ENCODE results near the gene MADD.

The MADD gene

GRCh38 chr11:47338396-47339241 lies 68.7 kb downstream of the MADD start:
- H3K4me3 ChIP-seq (ENCODE audit: low read length in 2 of 2): no peak overlapping the region
- no peak overlapping the region for H3K27ac ChIP-seq (ENCODE audit: low read length)
- H3K27me3 ChIP-seq (ENCODE audit: control insufficient read depth in 1 of 2, insufficient read depth in 2 of 2, low read length in 2 of 2): no peaks in the 10 kb centered on the region
- no peaks in the 10 kb centered on the region for H3K9me3 ChIP-seq (ENCODE audit: control insufficient read depth in 2 of 2, low read length in 2 of 2)
- no peak overlapping the region for H3K9ac ChIP-seq (ENCODE audit: low read length in 2 of 2)
- no peaks in the 10 kb centered on the region for H3K36me3 ChIP-seq (ENCODE audit: control insufficient read depth in 2 of 2, insufficient read depth in 2 of 2, low read length in 2 of 2)
- no peaks in the 10 kb centered on the region for H3K4me1 ChIP-seq (ENCODE audit: control insufficient read depth, insufficient read depth, low read length)

GRCh38 chr11:47340010-47340409 lies 70.1 kb downstream of the MADD start:
- no peaks in the 10 kb centered on the region for H3K36me3 ChIP-seq (ENCODE audit: control insufficient read depth in 2 of 2, insufficient read depth in 2 of 2, low read length in 2 of 2)
- no peak overlapping the region for H3K27ac ChIP-seq (ENCODE audit: low read length)
- H3K9me3 ChIP-seq (ENCODE audit: control insufficient read depth in 2 of 2, low read length in 2 of 2): no peaks in the 10 kb centered on the region
- no peaks in the 10 kb centered on the region for H3K4me1 ChIP-seq (ENCODE audit: control insufficient read depth, insufficient read depth, low read length)
- no peak overlapping the region for H3K9ac ChIP-seq (ENCODE audit: low read length in 2 of 2)
- H3K4me3 ChIP-seq (ENCODE audit: low read length in 2 of 2): no peak overlapping the region
- H3K27me3 ChIP-seq (ENCODE audit: control insufficient read depth in 1 of 2, insufficient read depth in 2 of 2, low read length in 2 of 2): no peaks in the 10 kb centered on the region

GRCh38 chr11:47340980-47341775 lies 71.2 kb downstream of the MADD start:
- no peak overlapping the region for H3K27ac ChIP-seq (ENCODE audit: low read length)
- H3K36me3 ChIP-seq (ENCODE audit: control insufficient read depth in 2 of 2, insufficient read depth in 2 of 2, low read length in 2 of 2): no peaks in the 10 kb centered on the region
- H3K9me3 ChIP-seq (ENCODE audit: control insufficient read depth in 2 of 2, low read length in 2 of 2): no peaks in the 10 kb centered on the region
- H3K4me1 ChIP-seq (ENCODE audit: control insufficient read depth, insufficient read depth, low read length): no peaks in the 10 kb centered on the region
- no peak overlapping the region for H3K4me3 ChIP-seq (ENCODE audit: low read length in 2 of 2)
- no peaks in the 10 kb centered on the region for H3K27me3 ChIP-seq (ENCODE audit: control insufficient read depth in 1 of 2, insufficient read depth in 2 of 2, low read length in 2 of 2)
- H3K9ac ChIP-seq (ENCODE audit: low read length in 2 of 2): no peak overlapping the region

- H3K36me3 ChIP-seq (ENCODE audit: control insufficient read depth in 2 of 2, insufficient read depth in 2 of 2, low read length in 2 of 2): no peaks in the 10 kb centered on the region
- no peak overlapping the region for H3K4me3 ChIP-seq (ENCODE audit: low read length in 2 of 2)
- no peak overlapping the region for H3K9ac ChIP-seq (ENCODE audit: low read length in 2 of 2)
- H3K4me1 ChIP-seq (ENCODE audit: control insufficient read depth, insufficient read depth, low read length): no peaks in the 10 kb centered on the region
- H3K9me3 ChIP-seq (ENCODE audit: control insufficient read depth in 2 of 2, low read length in 2 of 2): no peaks in the 10 kb centered on the region
- H3K27me3 ChIP-seq (ENCODE audit: control insufficient read depth in 1 of 2, insufficient read depth in 2 of 2, low read length in 2 of 2): no peaks in the 10 kb centered on the region
- no peak overlapping the region for H3K27ac ChIP-seq (ENCODE audit: low read length)
Measured at GRCh38 chr11:47342036-47342803, 72.3 kb downstream of the MADD start.

GRCh38 chr11:47342854-47343253 lies 72.9 kb downstream of the MADD start:
- H3K27ac ChIP-seq (ENCODE audit: low read length): no peak overlapping the region
- no peak overlapping the region for H3K9ac ChIP-seq (ENCODE audit: low read length in 2 of 2)
- no peaks in the 10 kb centered on the region for H3K4me1 ChIP-seq (ENCODE audit: control insufficient read depth, insufficient read depth, low read length)
- H3K4me3 ChIP-seq (ENCODE audit: low read length in 2 of 2): no peak overlapping the region
- no peaks in the 10 kb centered on the region for H3K9me3 ChIP-seq (ENCODE audit: control insufficient read depth in 2 of 2, low read length in 2 of 2)
- no peaks in the 10 kb centered on the region for H3K36me3 ChIP-seq (ENCODE audit: control insufficient read depth in 2 of 2, insufficient read depth in 2 of 2, low read length in 2 of 2)
- H3K27me3 ChIP-seq (ENCODE audit: control insufficient read depth in 1 of 2, insufficient read depth in 2 of 2, low read length in 2 of 2): no peaks in the 10 kb centered on the region

- Histone ChIP-seq H3K4me1 (ENCODE audit: control insufficient read depth, insufficient read depth, low read length) (no peaks in the 10 kb centered on the region), H3K36me3 (ENCODE audit: control insufficient read depth in 2 of 2, insufficient read depth in 2 of 2, low read length in 2 of 2) (no peaks in the 10 kb centered on the region)
Measured at GRCh38 chr11:47345890-47346563, 76.1 kb downstream of the MADD start.

GRCh38 chr11:47347137-47347536 lies 77.2 kb downstream of the MADD start:
- Histone ChIP-seq H3K9ac (ENCODE audit: low read length in 2 of 2) (no peak overlapping the region), H3K4me1 (ENCODE audit: control insufficient read depth, insufficient read depth, low read length) (no peaks in the 10 kb centered on the region), H3K36me3 (ENCODE audit: control insufficient read depth in 2 of 2, insufficient read depth in 2 of 2, low read length in 2 of 2) (no peaks in the 10 kb centered on the region), H3K27me3 (ENCODE audit: control insufficient read depth in 1 of 2, insufficient read depth in 2 of 2, low read length in 2 of 2) (no peaks in the 10 kb centered on the region), H3K9me3 (ENCODE audit: control insufficient read depth in 2 of 2, low read length in 2 of 2) (no peaks in the 10 kb centered on the region), H3K27ac (ENCODE audit: low read length) (no peak overlapping the region), H3K4me3 (ENCODE audit: low read length in 2 of 2) (no peak overlapping the region)

More at GRCh38 chr11:47345890-47346563, 76.1 kb downstream of the MADD start:
- Histone ChIP-seq H3K27ac (ENCODE audit: low read length) (no peak overlapping the region), H3K4me3 (ENCODE audit: low read length in 2 of 2) (no peak overlapping the region), H3K9me3 (ENCODE audit: control insufficient read depth in 2 of 2, low read length in 2 of 2) (no peaks in the 10 kb centered on the region), H3K27me3 (ENCODE audit: control insufficient read depth in 1 of 2, insufficient read depth in 2 of 2, low read length in 2 of 2) (no peaks in the 10 kb centered on the region), H3K9ac (ENCODE audit: low read length in 2 of 2) (no peak overlapping the region)

- no peaks in the 10 kb centered on the region for H3K36me3 ChIP-seq (ENCODE audit: control insufficient read depth in 2 of 2, insufficient read depth in 2 of 2, low read length in 2 of 2)
- H3K4me1 ChIP-seq (ENCODE audit: control insufficient read depth, insufficient read depth, low read length): no peaks in the 10 kb centered on the region
- no peaks in the 10 kb centered on the region for H3K9me3 ChIP-seq (ENCODE audit: control insufficient read depth in 2 of 2, low read length in 2 of 2)
- no peak overlapping the region for H3K9ac ChIP-seq (ENCODE audit: low read length in 2 of 2)
- H3K4me3 ChIP-seq (ENCODE audit: low read length in 2 of 2): no peak overlapping the region
- no peak overlapping the region for H3K27ac ChIP-seq (ENCODE audit: low read length)
- H3K27me3 ChIP-seq (ENCODE audit: control insufficient read depth in 1 of 2, insufficient read depth in 2 of 2, low read length in 2 of 2): no peaks in the 10 kb centered on the region
Measured at GRCh38 chr11:47348131-47348802, 78.3 kb downstream of the MADD start.

- Histone ChIP-seq H3K9ac (ENCODE audit: low read length in 2 of 2) (no peak overlapping the region), H3K27ac (ENCODE audit: low read length) (no peak overlapping the region), H3K36me3 (ENCODE audit: control insufficient read depth in 2 of 2, insufficient read depth in 2 of 2, low read length in 2 of 2) (no peaks in the 10 kb centered on the region), H3K4me3 (ENCODE audit: low read length in 2 of 2) (no peak overlapping the region), H3K9me3 (ENCODE audit: control insufficient read depth in 2 of 2, low read length in 2 of 2) (no peaks in the 10 kb centered on the region), H3K4me1 (ENCODE audit: control insufficient read depth, insufficient read depth, low read length) (no peaks in the 10 kb centered on the region), H3K27me3 (ENCODE audit: control insufficient read depth in 1 of 2, insufficient read depth in 2 of 2, low read length in 2 of 2) (no peaks in the 10 kb centered on the region)
Measured at GRCh38 chr11:47348859-47349258, 78.9 kb downstream of the MADD start.
